HCT116 (cell line): Measurements from ENCODE around the gene MINDY4. TPM values are rescaled to one million over a fixed set of nuclear protein-coding genes. Genes with fewer than 3 reads are reported as not detected.

Experiments used
- ATAC-seq: fragments of 200-7000 bp; cut with Tn5 transposase; 2 replicates; pipeline ENCODE4 v1.9.1; 2020; ENCODE audit warnings: mild to moderate bottlenecking, moderate library complexity
- BruUV-seq: library from RNA; stranded (reverse); fragments of 400-500 nt; replicated peaks from 2 replicates; lab custom pipeline; 2021; lab: Mats Ljungman, UMichigan
- CTCF ChIA-PET: fragments of 300-600 bp; sonication (Branson Sonifier 250); formaldehyde crosslinking; loops from one replicate; lab custom pipeline; 2021; ENCODE audit warnings: antibody characterized with exemption; lab: Charles Lee
- POLR2A ChIA-PET: fragments of 300-600, 350-600 bp; sonication (Branson Sonifier 250); formaldehyde crosslinking; loops from one replicate; lab custom pipeline; 2021; ENCODE audit warnings: antibody characterized with exemption; lab: Charles Lee
- RAD21 ChIA-PET, 2 experiments: fragments of 300-600 bp; sonication (Branson Sonifier 250); formaldehyde crosslinking; loops; one replicate each; lab custom pipeline; 2023; ENCODE audit warnings: low total read pairs in 2 of 2; ENCODE audit not compliant: uncharacterized antibody in 2 of 2, unreplicated experiment in 2 of 2, low non-redundant PET in 1 of 2; lab: Charles Lee
- DNase-seq: peaks from one replicate; pipeline ENCODE4 v3.0.0-alpha.2; 2010; ENCODE audit warnings: low read depth, low spot score
- H2AFZ ChIP-seq: fragments of 200-600 bp; shearing (Covaris generic), sonication (generic); 2 replicates; pipeline ENCODE4 v1.6.1; 2017; ENCODE audit warnings: low read depth, mixed run types, mixed read lengths, antibody characterized with exemption, low read length; ENCODE audit not compliant: poor library complexity, severe bottlenecking
- H3K27ac ChIP-seq: 2 replicates; pipeline ENCODE4 v1.5.1; 2012; ENCODE audit warnings: low read depth, low read length
- H3K27me3 ChIP-seq: fragments of 200-600 bp; sonication (generic); 2 replicates; pipeline ENCODE4 v1.6.1; 2016; ENCODE audit warnings: mixed run types, low read length, mixed read lengths; ENCODE audit not compliant: insufficient read depth
- H3K36me3 ChIP-seq, 2 experiments: fragments of 200-500 bp in 1 of 2; fragments of 200-600 bp in 1 of 2; sonication (Bioruptor generic) in 1 of 2; sonication (generic) in 1 of 2; 2 replicates each; pipeline versions ENCODE4 v1.5.1 to v1.6.1; 2014 to 2016; ENCODE audit warnings: low read length in 2 of 2, inconsistent platforms in 1 of 2, mixed read lengths in 1 of 2, mixed run types in 1 of 2; ENCODE audit not compliant: insufficient read depth in 2 of 2, control insufficient read depth in 1 of 2
- H3K4me1 ChIP-seq, 2 experiments: fragments of 200-600 bp in 1 of 2; sonication (generic) in 1 of 2; 2 replicates each; pipeline versions ENCODE4 v1.5.1 to v1.6.1; 2012 to 2017; ENCODE audit warnings: low read length in 2 of 2, inconsistent platforms in 1 of 2, mild to moderate bottlenecking in 1 of 2, mixed read lengths in 1 of 2, mixed run types in 1 of 2, moderate library complexity in 1 of 2; ENCODE audit not compliant: insufficient read depth in 2 of 2, control insufficient read depth in 1 of 2
- H3K4me2 ChIP-seq: fragments of 200-600 bp; sonication (generic); 2 replicates; pipeline ENCODE4 v1.6.1; 2017; ENCODE audit warnings: mixed run types, low read length, mixed read lengths
- H3K4me3 ChIP-seq, 2 experiments: fragments of 200-600 bp in 1 of 2; sonication (generic) in 1 of 2; replicated peaks in 1 of 2; 2 replicates each; pipeline ENCODE4 v1.5.1; 2011 to 2016; ENCODE audit warnings: low read length in 2 of 2, control low read depth in 1 of 2, low read depth in 1 of 2, mild to moderate bottlenecking in 1 of 2, mixed read lengths in 1 of 2, mixed run types in 1 of 2
- H3K79me2 ChIP-seq: fragments of 200-600 bp; sonication (generic); 2 replicates; pipeline ENCODE4 v1.6.1; 2017; ENCODE audit warnings: mild to moderate bottlenecking, mixed run types, low read length, moderate library complexity, mixed read lengths; ENCODE audit not compliant: insufficient read depth
- H3K9ac ChIP-seq: fragments of 200-600 bp; sonication (generic); 2 replicates; pipeline ENCODE4 v1.6.1; 2016; ENCODE audit warnings: low read length, mixed read lengths
- H3K9me2 ChIP-seq: fragments of 200-600 bp; sonication (generic), shearing (Covaris generic); 2 replicates; pipeline ENCODE4 v1.6.1; 2017; ENCODE audit warnings: mixed run types, mild to moderate bottlenecking, moderate library complexity; ENCODE audit not compliant: insufficient read depth
- H3K9me3 ChIP-seq, 2 experiments: fragments of 200-500 bp in 1 of 2; fragments of 200-600 bp in 1 of 2; sonication (Bioruptor generic) in 1 of 2; sonication (generic) in 1 of 2; 2 replicates each; pipeline ENCODE4 v1.6.1; 2014 to 2017; ENCODE audit warnings: low read length in 2 of 2, mixed read lengths in 2 of 2, inconsistent platforms in 1 of 2, low read depth in 1 of 2, mild to moderate bottlenecking in 1 of 2, mixed run types in 1 of 2, moderate library complexity in 1 of 2; ENCODE audit not compliant: control insufficient read depth in 1 of 2, insufficient read depth in 1 of 2
- H4K20me1 ChIP-seq: fragments of 200-600 bp; sonication (generic), shearing (Covaris generic); 2 replicates; pipeline ENCODE4 v1.6.1; 2017; ENCODE audit warnings: mixed run types, mild to moderate bottlenecking, moderate library complexity; ENCODE audit not compliant: insufficient read depth
- ATF3 ChIP-seq: IDR thresholded peaks from 2 replicates; pipeline ENCODE4 v1.6.1; 2012
- CEBPB ChIP-seq: IDR thresholded peaks from 2 replicates; pipeline ENCODE4 v1.6.1; 2012; ENCODE audit warnings: low read depth
- EGR1 ChIP-seq: IDR thresholded peaks from 2 replicates; pipeline ENCODE4 v1.6.1; 2012; ENCODE audit warnings: low read depth
- ELF1 ChIP-seq: IDR thresholded peaks from 2 replicates; pipeline ENCODE4 v1.6.1; 2012; ENCODE audit warnings: low read depth, borderline replicate concordance
- EZH2 ChIP-seq: fragments of 200-600 bp; sonication (generic); IDR thresholded peaks from 2 replicates; pipeline ENCODE4 v1.6.1; 2017; ENCODE audit warnings: antibody characterized with exemption, mixed run types
- EZH2phosphoT487 ChIP-seq: fragments of 200-600 bp; IDR thresholded peaks from 2 replicates; pipeline ENCODE4 v1.6.1; 2018; ENCODE audit warnings: antibody characterized with exemption, borderline replicate concordance
- JUND ChIP-seq: IDR thresholded peaks from 2 replicates; pipeline ENCODE4 v1.6.1; 2012
- POLR2A ChIP-seq: IDR thresholded peaks from 2 replicates; pipeline ENCODE4 v1.7.0; 2011; ENCODE audit warnings: borderline replicate concordance; ENCODE audit not compliant: insufficient read depth, insufficient read length; ENCODE audit errors: extremely low read depth
- RAD21 ChIP-seq: IDR thresholded peaks from 2 replicates; pipeline ENCODE4 v1.6.1; 2012; ENCODE audit warnings: low read depth, mild to moderate bottlenecking
- SIN3A ChIP-seq: IDR thresholded peaks from 2 replicates; pipeline ENCODE4 v1.6.1; 2012; ENCODE audit warnings: low read depth
- SP1 ChIP-seq: IDR thresholded peaks from 2 replicates; pipeline ENCODE4 v1.6.1; 2012; ENCODE audit warnings: low read depth
- SRF ChIP-seq: IDR thresholded peaks from 2 replicates; pipeline ENCODE4 v1.6.1; 2012; ENCODE audit warnings: low read depth
- TCF7L2 ChIP-seq: IDR thresholded peaks from 2 replicates; pipeline ENCODE4 v1.7.0; 2011; ENCODE audit warnings: borderline replicate concordance, inconsistent platforms; ENCODE audit not compliant: insufficient read depth, insufficient read length; ENCODE audit errors: extremely low read depth
- YY1 ChIP-seq: IDR thresholded peaks from 2 replicates; pipeline ENCODE4 v1.6.1; 2011; ENCODE audit warnings: low read length, low read depth, moderate library complexity, mild to moderate bottlenecking; ENCODE audit not compliant: insufficient replicate concordance; ENCODE audit errors: extremely low read depth
- ZFX ChIP-seq: fragments of 450-650 bp; IDR thresholded peaks from 2 replicates; pipeline ENCODE4 v1.6.1; 2017
- ZNF274 ChIP-seq: fragments of 200-500 bp; sonication (Bioruptor generic); IDR thresholded peaks from 2 replicates; pipeline ENCODE4 v1.6.1; 2014; ENCODE audit warnings: mild to moderate bottlenecking, low read depth, low read length, inconsistent platforms
- intact Hi-C: fragments of 100-400 bp; cut with micrococcal nuclease; formaldehyde crosslinking; loops from 2 replicates; pipeline ENCODE4 v1.10.0; 2022
- total RNA-seq: library from RNA; stranded (reverse); gene quantifications from one replicate; pipeline ENCODE4 v1.2.1, GENCODE V29; 2021; ENCODE audit not compliant: unreplicated experiment
- TF ChIP-seq, protein P1 (sequence below): IDR thresholded peaks from 2 replicates; pipeline ENCODE4 v1.6.1; 2011; ENCODE audit warnings: mild to moderate bottlenecking, low read length, moderate library complexity; ENCODE audit not compliant: insufficient replicate concordance; ENCODE audit errors: extremely low read depth
- TF ChIP-seq, protein P2 (sequence below): IDR thresholded peaks from 2 replicates; pipeline ENCODE4 v1.6.1; 2012; ENCODE audit warnings: low read depth

MINDY4 gene
- total RNA-seq, 1 experiment from 2014 or later, result 6.1 TPM

DNA sequence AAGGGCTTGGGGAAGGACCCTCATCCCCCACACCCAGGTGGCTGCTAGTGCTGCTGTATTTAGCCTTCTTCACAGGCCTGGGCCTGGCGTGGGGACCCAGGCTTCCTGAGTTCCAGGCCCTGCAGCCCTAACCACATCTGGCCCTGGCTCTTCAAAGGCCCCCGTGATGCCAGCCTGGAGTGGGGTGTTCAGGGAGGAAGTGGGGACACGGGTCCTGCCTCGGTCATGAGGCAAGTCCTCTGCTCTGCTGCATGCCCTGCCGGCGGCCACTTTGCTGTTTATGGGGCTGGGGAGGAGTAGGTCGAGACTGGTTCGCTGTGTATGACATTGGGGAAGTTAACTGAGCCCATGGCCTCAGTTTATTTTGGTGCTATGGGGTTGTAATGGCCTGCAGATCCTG, 131.9 kb downstream of the MINDY4 start:
- POLR2A ChIA-PET, result no interaction called here
- ATAC-seq, result no peak
- H3K4me3 ChIP-seq, result no peak overlapping the region
- intact Hi-C loops, result no loop called here
- H3K27me3 ChIP-seq, result no peaks in the 10 kb centered on the region
- no peaks in the 10 kb centered on the region for H3K9me3 ChIP-seq
- H3K9me2 ChIP-seq, result no peaks in the 10 kb centered on the region
- H3K4me2 ChIP-seq, result no peak overlapping the region
- RAD21 ChIA-PET, result no interaction called here
- DNase-seq, result no peak
- no peak overlapping the region for H3K9ac ChIP-seq
- CTCF ChIA-PET, result no interaction called here
- peaks cover 2 to 14% of the 10 kb centered on the region in 2 experiments; a peak in 2 of 4 replicates for H3K4me1 ChIP-seq
- no TSS peak for BruUV-seq
- H3K27ac ChIP-seq, result no peak overlapping the region
- no peaks in the 10 kb centered on the region for H3K36me3 ChIP-seq
- no peaks in the 10 kb centered on the region for H4K20me1 ChIP-seq
- no peak overlapping the region for H2AFZ ChIP-seq
- TF ChIP-seq EZH2phosphoT487, result no peak
- no peak for TF ChIP-seq ATF3
- no peak for TF ChIP-seq SP1
- no peak for TF ChIP-seq ELF1
- no peak for TF ChIP-seq SIN3A
- no peak for TF ChIP-seq ZNF274
- TF ChIP-seq RAD21, result no peak
- TF ChIP-seq JUND, result no peak
- no peak for TF ChIP-seq TCF7L2
- TF ChIP-seq CEBPB, result no peak
- H3K79me2 ChIP-seq, result no peaks in the 10 kb centered on the region

DNA sequence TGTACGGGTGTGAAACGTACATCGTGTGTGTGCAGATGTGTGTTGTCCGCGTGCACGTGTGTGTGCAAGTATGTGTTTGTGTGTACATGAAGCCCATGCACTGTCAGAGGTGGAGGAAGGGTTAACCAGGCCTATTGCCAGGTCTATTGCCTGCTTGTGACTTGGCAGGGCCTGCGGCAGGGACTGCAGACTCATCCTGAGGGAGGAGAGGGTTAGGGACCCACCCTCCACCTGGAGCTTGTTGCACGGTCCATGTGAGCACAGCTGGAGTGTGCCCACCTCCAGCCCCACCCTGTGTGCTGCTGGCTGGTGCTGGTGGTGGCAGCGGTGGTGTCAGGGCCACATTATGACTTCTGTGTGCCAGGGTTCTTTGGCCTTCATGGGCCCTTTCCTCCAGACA, 133.3 kb downstream of the MINDY4 start:
- BruUV-seq, result no TSS peak
- Histone ChIP-seq H4K20me1 (no peaks in the 10 kb centered on the region), H3K27ac (no peak overlapping the region), H3K79me2 (no peaks in the 10 kb centered on the region), H3K27me3 (no peaks in the 10 kb centered on the region), H3K36me3 (no peaks in the 10 kb centered on the region), H2AFZ (no peak overlapping the region), H3K4me1 (peaks cover 2 to 14% of the 10 kb centered on the region in 2 experiments; a peak in 2 of 4 replicates), H3K9me2 (no peaks in the 10 kb centered on the region), H3K4me3 (no peak overlapping the region), H3K9ac (no peak overlapping the region), H3K9me3 (no peaks in the 10 kb centered on the region), H3K4me2 (no peak overlapping the region)
- ChIA-PET POLR2A (no interaction called here), CTCF (no interaction called here), RAD21 (no interaction called here)
- DNase-seq, result no peak
- no peak for ATAC-seq
- intact Hi-C loops, result no loop called here
- no peak for TF ChIP-seq CEBPB
- no peak for TF ChIP-seq ZFX
- no peak for TF ChIP-seq YY1
- TF ChIP-seq, protein P1, sequence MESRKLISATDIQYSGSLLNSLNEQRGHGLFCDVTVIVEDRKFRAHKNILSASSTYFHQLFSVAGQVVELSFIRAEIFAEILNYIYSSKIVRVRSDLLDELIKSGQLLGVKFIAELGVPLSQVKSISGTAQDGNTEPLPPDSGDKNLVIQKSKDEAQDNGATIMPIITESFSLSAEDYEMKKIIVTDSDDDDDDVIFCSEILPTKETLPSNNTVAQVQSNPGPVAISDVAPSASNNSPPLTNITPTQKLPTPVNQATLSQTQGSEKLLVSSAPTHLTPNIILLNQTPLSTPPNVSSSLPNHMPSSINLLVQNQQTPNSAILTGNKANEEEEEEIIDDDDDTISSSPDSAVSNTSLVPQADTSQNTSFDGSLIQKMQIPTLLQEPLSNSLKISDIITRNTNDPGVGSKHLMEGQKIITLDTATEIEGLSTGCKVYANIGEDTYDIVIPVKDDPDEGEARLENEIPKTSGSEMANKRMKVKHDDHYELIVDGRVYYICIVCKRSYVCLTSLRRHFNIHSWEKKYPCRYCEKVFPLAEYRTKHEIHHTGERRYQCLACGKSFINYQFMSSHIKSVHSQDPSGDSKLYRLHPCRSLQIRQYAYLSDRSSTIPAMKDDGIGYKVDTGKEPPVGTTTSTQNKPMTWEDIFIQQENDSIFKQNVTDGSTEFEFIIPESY, result no peak
- no peak for TF ChIP-seq SRF
- TF ChIP-seq TCF7L2, result no peak
- TF ChIP-seq EGR1, result no peak
- TF ChIP-seq, protein P2, sequence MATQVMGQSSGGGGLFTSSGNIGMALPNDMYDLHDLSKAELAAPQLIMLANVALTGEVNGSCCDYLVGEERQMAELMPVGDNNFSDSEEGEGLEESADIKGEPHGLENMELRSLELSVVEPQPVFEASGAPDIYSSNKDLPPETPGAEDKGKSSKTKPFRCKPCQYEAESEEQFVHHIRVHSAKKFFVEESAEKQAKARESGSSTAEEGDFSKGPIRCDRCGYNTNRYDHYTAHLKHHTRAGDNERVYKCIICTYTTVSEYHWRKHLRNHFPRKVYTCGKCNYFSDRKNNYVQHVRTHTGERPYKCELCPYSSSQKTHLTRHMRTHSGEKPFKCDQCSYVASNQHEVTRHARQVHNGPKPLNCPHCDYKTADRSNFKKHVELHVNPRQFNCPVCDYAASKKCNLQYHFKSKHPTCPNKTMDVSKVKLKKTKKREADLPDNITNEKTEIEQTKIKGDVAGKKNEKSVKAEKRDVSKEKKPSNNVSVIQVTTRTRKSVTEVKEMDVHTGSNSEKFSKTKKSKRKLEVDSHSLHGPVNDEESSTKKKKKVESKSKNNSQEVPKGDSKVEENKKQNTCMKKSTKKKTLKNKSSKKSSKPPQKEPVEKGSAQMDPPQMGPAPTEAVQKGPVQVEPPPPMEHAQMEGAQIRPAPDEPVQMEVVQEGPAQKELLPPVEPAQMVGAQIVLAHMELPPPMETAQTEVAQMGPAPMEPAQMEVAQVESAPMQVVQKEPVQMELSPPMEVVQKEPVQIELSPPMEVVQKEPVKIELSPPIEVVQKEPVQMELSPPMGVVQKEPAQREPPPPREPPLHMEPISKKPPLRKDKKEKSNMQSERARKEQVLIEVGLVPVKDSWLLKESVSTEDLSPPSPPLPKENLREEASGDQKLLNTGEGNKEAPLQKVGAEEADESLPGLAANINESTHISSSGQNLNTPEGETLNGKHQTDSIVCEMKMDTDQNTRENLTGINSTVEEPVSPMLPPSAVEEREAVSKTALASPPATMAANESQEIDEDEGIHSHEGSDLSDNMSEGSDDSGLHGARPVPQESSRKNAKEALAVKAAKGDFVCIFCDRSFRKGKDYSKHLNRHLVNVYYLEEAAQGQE, result no peak
- TF ChIP-seq POLR2A, result no peak
- TF ChIP-seq EZH2, result no peak
- no peak for TF ChIP-seq JUND
